ENCODE results near the gene CROT.

- TF ChIP-seq, protein P1, sequence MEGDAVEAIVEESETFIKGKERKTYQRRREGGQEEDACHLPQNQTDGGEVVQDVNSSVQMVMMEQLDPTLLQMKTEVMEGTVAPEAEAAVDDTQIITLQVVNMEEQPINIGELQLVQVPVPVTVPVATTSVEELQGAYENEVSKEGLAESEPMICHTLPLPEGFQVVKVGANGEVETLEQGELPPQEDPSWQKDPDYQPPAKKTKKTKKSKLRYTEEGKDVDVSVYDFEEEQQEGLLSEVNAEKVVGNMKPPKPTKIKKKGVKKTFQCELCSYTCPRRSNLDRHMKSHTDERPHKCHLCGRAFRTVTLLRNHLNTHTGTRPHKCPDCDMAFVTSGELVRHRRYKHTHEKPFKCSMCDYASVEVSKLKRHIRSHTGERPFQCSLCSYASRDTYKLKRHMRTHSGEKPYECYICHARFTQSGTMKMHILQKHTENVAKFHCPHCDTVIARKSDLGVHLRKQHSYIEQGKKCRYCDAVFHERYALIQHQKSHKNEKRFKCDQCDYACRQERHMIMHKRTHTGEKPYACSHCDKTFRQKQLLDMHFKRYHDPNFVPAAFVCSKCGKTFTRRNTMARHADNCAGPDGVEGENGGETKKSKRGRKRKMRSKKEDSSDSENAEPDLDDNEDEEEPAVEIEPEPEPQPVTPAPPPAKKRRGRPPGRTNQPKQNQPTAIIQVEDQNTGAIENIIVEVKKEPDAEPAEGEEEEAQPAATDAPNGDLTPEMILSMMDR (conservative IDR thresholded peaks at IDR 0.05; ENCODE audit: low read depth, low read length) = no peak
- no peak for TF ChIP-seq EZH2 (IDR thresholded peaks at IDR 0.05; ENCODE audit: borderline replicate concordance, low read depth, low read length, poor library complexity, severe bottlenecking)
Measured at GRCh38 chr7:87413951-87414793, 68.7 kb downstream of the CROT start.
